GM23338 (cell line): ENCODE data around the gene GRIK4. TPM values are rescaled to one million over a fixed set of nuclear protein-coding genes. Genes with fewer than 3 reads are reported as not detected.

Source experiments
- ATAC-seq: fragments of 200-7000 bp; cut with Tn5 transposase; 3 replicates; pipeline ENCODE4 v1.9.1; 2020
- DNase-seq: peaks from one replicate; pipeline ENCODE4 v3.0.0-alpha.2; 2015; ENCODE audit warnings: low spot score
- H2AFZ ChIP-seq: fragments of 200-600 bp; sonication (generic); 2 replicates; pipeline ENCODE4 v1.8.0; 2016; ENCODE audit warnings: antibody characterized with exemption, mild to moderate bottlenecking, moderate library complexity
- H3F3A ChIP-seq: fragments of 200-600 bp; sonication (generic); replicated peaks from 2 replicates; pipeline ENCODE4 v1.8.0; 2017; ENCODE audit warnings: antibody characterized with exemption, mixed run types, low read depth
- H3K27ac ChIP-seq: fragments of 200-600 bp; sonication (generic); 2 replicates; pipeline ENCODE4 v1.6.1; 2016; ENCODE audit warnings: low read depth
- H3K27me3 ChIP-seq: fragments of 200-600 bp; sonication (generic); 2 replicates; pipeline ENCODE4 v1.8.0; 2016; ENCODE audit warnings: mild to moderate bottlenecking, mixed run types, moderate library complexity; ENCODE audit not compliant: insufficient read depth
- H3K36me3 ChIP-seq: fragments of 200-600 bp; sonication (generic); 2 replicates; pipeline ENCODE4 v1.8.0; 2016; ENCODE audit warnings: mild to moderate bottlenecking; ENCODE audit not compliant: insufficient read depth
- H3K4me1 ChIP-seq: fragments of 200-600 bp; sonication (generic); 2 replicates; pipeline ENCODE4 v1.8.0; 2016; ENCODE audit warnings: mild to moderate bottlenecking, moderate library complexity; ENCODE audit not compliant: insufficient read depth
- H3K4me2 ChIP-seq: fragments of 200-600 bp; sonication (generic); 2 replicates; pipeline ENCODE4 v1.7.1; 2017; ENCODE audit warnings: mixed run types
- H3K4me3 ChIP-seq: fragments of 200-600 bp; sonication (generic); 2 replicates; pipeline ENCODE4 v1.6.1; 2016; ENCODE audit warnings: mixed run types
- H3K79me2 ChIP-seq: fragments of 200-600 bp; sonication (generic); replicated peaks from 2 replicates; pipeline ENCODE4 v1.8.0; 2017; ENCODE audit warnings: mild to moderate bottlenecking; ENCODE audit not compliant: insufficient read depth
- H3K9me2 ChIP-seq: fragments of 200-600 bp; sonication (generic); 2 replicates; pipeline ENCODE4 v1.8.0; 2017; ENCODE audit not compliant: insufficient read depth
- H4K20me1 ChIP-seq: fragments of 200-600 bp; sonication (generic); replicated peaks from 2 replicates; pipeline ENCODE4 v1.8.0; 2017; ENCODE audit warnings: mild to moderate bottlenecking; ENCODE audit not compliant: insufficient read depth
- H3K27ac Mint-ChIP-seq: 2 replicates; pipeline ENCODE4 v1.8.0; 2020; ENCODE audit warnings: inconsistent platforms, mild to moderate bottlenecking, moderate library complexity, mixed read lengths
- H3K27me3 Mint-ChIP-seq: 3 replicates; pipeline ENCODE4 v1.8.0; 2022; ENCODE audit warnings: low read depth, mild to moderate bottlenecking, moderate library complexity, mixed read lengths, inconsistent platforms; ENCODE audit not compliant: insufficient read depth, poor library complexity
- H3K36me3 Mint-ChIP-seq: 3 replicates; pipeline ENCODE4 v1.8.0; 2021; ENCODE audit warnings: low read depth, mild to moderate bottlenecking, inconsistent platforms, moderate library complexity, mixed read lengths
- H3K4me1 Mint-ChIP-seq: 3 replicates; pipeline ENCODE4 v1.8.0; 2020; ENCODE audit warnings: mild to moderate bottlenecking, inconsistent platforms, mixed read lengths
- H3K4me3 Mint-ChIP-seq: 3 replicates; pipeline ENCODE4 v1.8.0; 2021; ENCODE audit warnings: moderate library complexity, mild to moderate bottlenecking, inconsistent platforms, mixed read lengths
- H3K9me3 Mint-ChIP-seq: 3 replicates; pipeline ENCODE4 v1.8.0; 2020; ENCODE audit warnings: moderate library complexity, mild to moderate bottlenecking, inconsistent platforms, mixed read lengths
- CREB1 ChIP-seq: fragments of 250-450 bp; sonication (Bioruptor Pico); IDR thresholded peaks from 2 replicates; pipeline ENCODE4 v1.5.0; 2020; ENCODE audit warnings: low read depth, mild to moderate bottlenecking, moderate library complexity
- EZH2 ChIP-seq: fragments of 200-600 bp; sonication (generic); IDR thresholded peaks from one replicate; pipeline ENCODE4 v1.8.0; 2017; ENCODE audit warnings: antibody characterized with exemption, mild to moderate bottlenecking, low read depth; ENCODE audit not compliant: unreplicated experiment
- EZH2phosphoT487 ChIP-seq: fragments of 200-600 bp; sonication (generic); IDR thresholded peaks from one replicate; pipeline ENCODE4 v1.8.1; 2018; ENCODE audit warnings: antibody characterized with exemption; ENCODE audit not compliant: unreplicated experiment
- POLR2AphosphoS5 ChIP-seq: IDR thresholded peaks from 2 replicates; pipeline ENCODE4 v1.6.1; 2016; ENCODE audit warnings: antibody characterized with exemption, low read depth
- STAT1 ChIP-seq: IDR thresholded peaks from one replicate; pipeline ENCODE4 v1.6.1; 2016; ENCODE audit warnings: antibody characterized with exemption; ENCODE audit not compliant: unreplicated experiment
- ZNF114 ChIP-seq: fragments of 250-450 bp; sonication (Bioruptor Pico); IDR thresholded peaks from 2 replicates; pipeline ENCODE4 v1.5.0; 2020; ENCODE audit warnings: mild to moderate bottlenecking, moderate library complexity
- polyA plus RNA-seq: library from polyadenylated mRNA; unstranded; fragments of >200 nt; fragmentation: Nextera tagmentation; extraction: Ambion mirVana; gene quantifications from 2 replicates; pipeline ENCODE4 v1.2.1, GENCODE V29; 2016
- total RNA-seq: library from RNA; depleted of rRNA; stranded (reverse); fragments of >200 nt; shearing (Covaris generic); gene quantifications from 2 replicates; pipeline ENCODE4 v1.2.3, GENCODE V29; 2014
- TF ChIP-seq, protein P1 (sequence below): IDR thresholded peaks from one replicate; pipeline ENCODE4 v1.6.1; 2018; ENCODE audit warnings: antibody characterized with exemption; ENCODE audit not compliant: unreplicated experiment
- TF ChIP-seq, protein P2 (sequence below), 2 experiments: fragments of 200-600 bp in 1 of 2; sonication (generic) in 1 of 2; conservative IDR thresholded peaks; 2 replicates each; pipeline versions ENCODE4 v1.5.1 to v1.6.1; 2016 to 2017; ENCODE audit warnings: antibody characterized with exemption in 2 of 2, low read depth in 2 of 2, mild to moderate bottlenecking in 2 of 2, moderate library complexity in 1 of 2
- TF ChIP-seq, protein P3 (sequence below): IDR thresholded peaks from 2 replicates; pipeline ENCODE4 v1.6.1; 2016; ENCODE audit warnings: antibody characterized with exemption

Gene GRIK4
- total and polyA plus RNA-seq, 2 experiments from 2014 or later: 0.63 to 2.2 TPM

DNA sequence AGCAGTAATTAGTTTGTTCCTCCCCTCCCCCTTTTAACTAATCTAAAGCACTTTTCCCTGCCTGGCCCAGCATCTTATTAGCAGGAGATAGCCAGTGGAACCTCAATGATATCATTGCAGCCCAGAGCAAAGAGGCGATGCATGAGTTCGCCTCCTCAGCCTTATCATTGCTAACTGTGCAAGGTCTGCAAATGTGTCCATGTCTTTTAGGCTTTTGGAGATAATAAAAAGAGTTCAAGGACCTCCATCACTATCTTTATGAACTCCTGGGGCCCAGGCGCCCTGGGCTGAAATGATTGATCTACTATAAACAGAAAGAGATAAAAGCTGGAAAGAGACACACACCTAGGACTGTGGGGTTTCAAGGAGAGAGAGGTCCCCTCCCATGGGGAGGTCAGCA lies 388.2 kb downstream of the GRIK4 start (continued):
- TF ChIP-seq, protein P1, sequence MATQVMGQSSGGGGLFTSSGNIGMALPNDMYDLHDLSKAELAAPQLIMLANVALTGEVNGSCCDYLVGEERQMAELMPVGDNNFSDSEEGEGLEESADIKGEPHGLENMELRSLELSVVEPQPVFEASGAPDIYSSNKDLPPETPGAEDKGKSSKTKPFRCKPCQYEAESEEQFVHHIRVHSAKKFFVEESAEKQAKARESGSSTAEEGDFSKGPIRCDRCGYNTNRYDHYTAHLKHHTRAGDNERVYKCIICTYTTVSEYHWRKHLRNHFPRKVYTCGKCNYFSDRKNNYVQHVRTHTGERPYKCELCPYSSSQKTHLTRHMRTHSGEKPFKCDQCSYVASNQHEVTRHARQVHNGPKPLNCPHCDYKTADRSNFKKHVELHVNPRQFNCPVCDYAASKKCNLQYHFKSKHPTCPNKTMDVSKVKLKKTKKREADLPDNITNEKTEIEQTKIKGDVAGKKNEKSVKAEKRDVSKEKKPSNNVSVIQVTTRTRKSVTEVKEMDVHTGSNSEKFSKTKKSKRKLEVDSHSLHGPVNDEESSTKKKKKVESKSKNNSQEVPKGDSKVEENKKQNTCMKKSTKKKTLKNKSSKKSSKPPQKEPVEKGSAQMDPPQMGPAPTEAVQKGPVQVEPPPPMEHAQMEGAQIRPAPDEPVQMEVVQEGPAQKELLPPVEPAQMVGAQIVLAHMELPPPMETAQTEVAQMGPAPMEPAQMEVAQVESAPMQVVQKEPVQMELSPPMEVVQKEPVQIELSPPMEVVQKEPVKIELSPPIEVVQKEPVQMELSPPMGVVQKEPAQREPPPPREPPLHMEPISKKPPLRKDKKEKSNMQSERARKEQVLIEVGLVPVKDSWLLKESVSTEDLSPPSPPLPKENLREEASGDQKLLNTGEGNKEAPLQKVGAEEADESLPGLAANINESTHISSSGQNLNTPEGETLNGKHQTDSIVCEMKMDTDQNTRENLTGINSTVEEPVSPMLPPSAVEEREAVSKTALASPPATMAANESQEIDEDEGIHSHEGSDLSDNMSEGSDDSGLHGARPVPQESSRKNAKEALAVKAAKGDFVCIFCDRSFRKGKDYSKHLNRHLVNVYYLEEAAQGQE: no peak
- no peak for TF ChIP-seq ZNF114
- TF ChIP-seq, protein P2, sequence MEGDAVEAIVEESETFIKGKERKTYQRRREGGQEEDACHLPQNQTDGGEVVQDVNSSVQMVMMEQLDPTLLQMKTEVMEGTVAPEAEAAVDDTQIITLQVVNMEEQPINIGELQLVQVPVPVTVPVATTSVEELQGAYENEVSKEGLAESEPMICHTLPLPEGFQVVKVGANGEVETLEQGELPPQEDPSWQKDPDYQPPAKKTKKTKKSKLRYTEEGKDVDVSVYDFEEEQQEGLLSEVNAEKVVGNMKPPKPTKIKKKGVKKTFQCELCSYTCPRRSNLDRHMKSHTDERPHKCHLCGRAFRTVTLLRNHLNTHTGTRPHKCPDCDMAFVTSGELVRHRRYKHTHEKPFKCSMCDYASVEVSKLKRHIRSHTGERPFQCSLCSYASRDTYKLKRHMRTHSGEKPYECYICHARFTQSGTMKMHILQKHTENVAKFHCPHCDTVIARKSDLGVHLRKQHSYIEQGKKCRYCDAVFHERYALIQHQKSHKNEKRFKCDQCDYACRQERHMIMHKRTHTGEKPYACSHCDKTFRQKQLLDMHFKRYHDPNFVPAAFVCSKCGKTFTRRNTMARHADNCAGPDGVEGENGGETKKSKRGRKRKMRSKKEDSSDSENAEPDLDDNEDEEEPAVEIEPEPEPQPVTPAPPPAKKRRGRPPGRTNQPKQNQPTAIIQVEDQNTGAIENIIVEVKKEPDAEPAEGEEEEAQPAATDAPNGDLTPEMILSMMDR (conservative IDR thresholded peaks at IDR 0.05; ENCODE audit: low read depth in 2 of 2): no peak

DNA sequence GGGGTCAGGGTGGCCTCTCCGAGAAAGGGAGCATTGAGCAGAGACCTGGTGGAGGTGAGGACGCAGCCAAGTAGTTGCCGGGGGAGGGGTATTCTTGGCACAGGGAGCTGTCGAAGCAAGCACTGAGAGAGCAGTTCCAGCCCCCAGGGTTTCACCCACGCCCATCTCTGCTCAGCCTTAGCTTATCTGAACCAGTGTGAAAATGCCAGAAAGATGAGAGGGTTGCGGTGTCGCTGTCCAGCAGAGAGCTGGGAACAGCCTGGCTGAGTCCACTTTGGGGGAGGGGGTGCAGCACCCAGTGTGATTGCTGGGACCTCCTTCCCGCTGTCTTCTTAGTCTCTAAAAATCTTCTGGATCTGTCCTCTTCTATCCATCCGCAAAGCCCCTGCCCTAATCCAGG lies 389.1 kb downstream of the GRIK4 start:
- H3K9me3 Mint-ChIP-seq: no peaks in the 10 kb centered on the region
- DNase-seq: peak; percentile 37

More for the DNA sequence above, 389.1 kb downstream of the GRIK4 start:
- Histone ChIP-seq H3F3A (no peaks in the 10 kb centered on the region), H3K27me3 (no peaks in the 10 kb centered on the region), H3K9me2 (0 out of 2 replicates have a peak, but pooled peaks cover 3% of the 10 kb centered on the region), H3K4me1 (peaks cover 3% of the 10 kb centered on the region; the same call in 1 of the 2 replicates), H3K79me2 (no peaks in the 10 kb centered on the region), H3K27ac (no peak overlapping the region), H2AFZ (no peak overlapping the region), H3K36me3 (no peaks in the 10 kb centered on the region), H3K4me2 (no peak overlapping the region), H4K20me1 (no peaks in the 10 kb centered on the region), H3K4me3 (no peak overlapping the region)
- Mint-ChIP-seq H3K36me3 (no peaks in the 10 kb centered on the region), H3K27me3 (peaks cover 1% of the 10 kb centered on the region), H3K4me1 (peaks cover 22% of the 10 kb centered on the region), H3K4me3 (no peak overlapping the region), H3K27ac (no peak overlapping the region)
- TF ChIP-seq, protein P3, sequence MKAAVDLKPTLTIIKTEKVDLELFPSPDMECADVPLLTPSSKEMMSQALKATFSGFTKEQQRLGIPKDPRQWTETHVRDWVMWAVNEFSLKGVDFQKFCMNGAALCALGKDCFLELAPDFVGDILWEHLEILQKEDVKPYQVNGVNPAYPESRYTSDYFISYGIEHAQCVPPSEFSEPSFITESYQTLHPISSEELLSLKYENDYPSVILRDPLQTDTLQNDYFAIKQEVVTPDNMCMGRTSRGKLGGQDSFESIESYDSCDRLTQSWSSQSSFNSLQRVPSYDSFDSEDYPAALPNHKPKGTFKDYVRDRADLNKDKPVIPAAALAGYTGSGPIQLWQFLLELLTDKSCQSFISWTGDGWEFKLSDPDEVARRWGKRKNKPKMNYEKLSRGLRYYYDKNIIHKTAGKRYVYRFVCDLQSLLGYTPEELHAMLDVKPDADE: no peak
- TF ChIP-seq CREB1 (no peak), EZH2 (no peak), ZNF114 (no peak), EZH2phosphoT487 (no peak), POLR2AphosphoS5 (no peak), STAT1 (no peak)
- TF ChIP-seq, protein P1: peak; percentile 74
- ATAC-seq: peak; percentile 71
